Transverse colon (tissue), 4 donors: ENCODE measurements around the gene GALNT13. TPM values are rescaled to one million over a fixed set of nuclear protein-coding genes. Genes with fewer than 3 reads are reported as not detected.

Experiments used
- DNase-seq: peaks from one replicate; pipeline ENCODE4 v3.0.0-alpha.2; 2019
- H3K27ac ChIP-seq, 4 donors: fragments of 200-600 bp; sonication (generic); 2 replicates each; pipeline ENCODE4 v1.5.1; 2016 to 2018; ENCODE audit warnings: inconsistent platforms in 4 of 4
- H3K27me3 ChIP-seq: fragments of 200-600 bp; sonication (generic); 2 replicates; pipeline ENCODE4 v1.5.1; 2017; ENCODE audit warnings: inconsistent platforms
- H3K36me3 ChIP-seq, 4 donors: fragments of 200-600 bp; sonication (generic); 2 replicates each; pipeline ENCODE4 v1.5.1; 2017 to 2019; ENCODE audit warnings: inconsistent platforms in 4 of 4
- H3K4me1 ChIP-seq, 4 donors: fragments of 200-600 bp; sonication (generic); 2 replicates each; pipeline ENCODE4 v1.5.1; 2017 to 2020; ENCODE audit warnings: inconsistent platforms in 4 of 4
- H3K4me3 ChIP-seq, 4 donors: fragments of 200-600 bp; sonication (generic); 1 replicate in 1 of 4; 2 replicates in 3 of 4; pipeline versions ENCODE4 v1.5.1 to v1.6.1; 2017 to 2019; ENCODE audit warnings: inconsistent platforms in 4 of 4
- H3K9me3 ChIP-seq, 2 donors: fragments of 200-600 bp; sonication (generic); 2 replicates each; pipeline ENCODE4 v1.5.1; 2017 to 2019; ENCODE audit warnings: inconsistent platforms in 2 of 2
- CTCF ChIP-seq, 5 experiments: fragments of 200-600 bp in 3 of 5; fragments of 450-650 bp in 2 of 5; sonication (generic) in 3 of 5; IDR thresholded peaks; 1 replicate in 2 of 5; 2 replicates in 3 of 5; pipeline ENCODE4 v1.5.1; 2016 to 2017; ENCODE audit warnings: antibody characterized with exemption in 5 of 5, inconsistent platforms in 3 of 5, mild to moderate bottlenecking in 2 of 5, moderate library complexity in 1 of 5
- EP300 ChIP-seq: sonication (generic); formaldehyde crosslinking; IDR thresholded peaks from one replicate; pipeline ENCODE4 v1.6.1; 2017; ENCODE audit warnings: antibody characterized with exemption, low read depth
- POLR2A ChIP-seq: fragments of 450-650 bp; IDR thresholded peaks from one replicate; pipeline ENCODE4 v1.6.1; 2016; ENCODE audit warnings: antibody characterized with exemption, mild to moderate bottlenecking, moderate library complexity
- POLR2AphosphoS5 ChIP-seq, 3 donors: sonication (generic); formaldehyde crosslinking; IDR thresholded peaks; one replicate each; pipeline ENCODE4 v1.6.1; 2016; ENCODE audit warnings: antibody characterized with exemption in 3 of 3
- WGBS, 2 donors: methylation state at CpG; one replicate each; pipeline ENCODE4 v1.1.5; 2018; ENCODE audit warnings: low coverage in 1 of 2; 5-methylcytosine and 5-hydroxymethylcytosine counted together
- in situ Hi-C, 4 donors: fragments of 200-750 bp; cut with MboI; loops; one replicate each; pipeline versions ENCODE4 v1.15.0 to v1.15.1; 2017; ENCODE audit warnings: low sequenced_read_pairs in 3 of 4, low pct_ligation_motif_present in 1 of 4, low pct_unique_long_range_greater_than_20kb in 1 of 4
- intact Hi-C: fragments of 100-400 bp; cut with DNase I; formaldehyde crosslinking; loops from one replicate; pipeline ENCODE4 v1.15.1; 2023; ENCODE audit warnings: low total_unique reads
- total RNA-seq, 4 donors: library from RNA; depleted of rRNA; stranded (reverse); fragments of >200 nt; gene quantifications; one replicate each; pipeline ENCODE4 v1.1.0, GENCODE V29; 2016

Gene GALNT13
- total RNA-seq, 4 donors from 2014 or later: 0.41 to 0.95 TPM; not detected in 2

- WGBS, 2 donors: 61 to 67% methylated on average over 3 of the region's 3 CpGs
- in situ Hi-C loops: no loop called here
Measured at GRCh38 chr2:153939124-153939796, 67.5 kb downstream of the GALNT13 start.

GRCh38 chr2:153940511-153940910, 68.8 kb downstream of the GALNT13 start:
- Histone ChIP-seq H3K9me3 (no peaks in the 10 kb centered on the region), H3K27ac (no peak overlapping the region), H3K36me3 (no peaks in the 10 kb centered on the region), H3K4me3 (no peak overlapping the region), H3K27me3 (no peaks in the 10 kb centered on the region), H3K4me1 (no peaks in the 10 kb centered on the region)
- no peak for TF ChIP-seq EP300
- no peak for TF ChIP-seq POLR2A
- no peak for TF ChIP-seq CTCF (IDR thresholded peaks at IDR 0.05)
- TF ChIP-seq POLR2AphosphoS5 (IDR thresholded peaks at IDR 0.05): no peak
- 54 to 66% methylated on average over 2 to 3 of the region's 3 CpGs for WGBS, 2 donors
- no peak for DNase-seq
- in situ Hi-C loops: no loop called here
- intact Hi-C loops: no loop called here

More at GRCh38 chr2:153939124-153939796, 67.5 kb downstream of the GALNT13 start:
- intact Hi-C loops: no loop called here
- DNase-seq: no peak
- Histone ChIP-seq H3K27me3 (no peaks in the 10 kb centered on the region), H3K9me3 (no peaks in the 10 kb centered on the region), H3K27ac (no peak overlapping the region), H3K4me3 (no peak overlapping the region), H3K36me3 (no peaks in the 10 kb centered on the region), H3K4me1 (no peaks in the 10 kb centered on the region)
- TF ChIP-seq POLR2AphosphoS5 (IDR thresholded peaks at IDR 0.05) (no peak), CTCF (IDR thresholded peaks at IDR 0.05) (no peak), POLR2A (no peak), EP300 (no peak)

- intact Hi-C loops: loop anchor here (5.0 kb wide), 1 partner anchor 1657 kb away; no protein-coding TSS in a partner anchor
- H3K36me3 ChIP-seq: no peaks in the 10 kb centered on the region
- H3K27me3 ChIP-seq: no peaks in the 10 kb centered on the region
- in situ Hi-C loops: no loop called here
- no peak overlapping the region for H3K27ac ChIP-seq
- no peaks in the 10 kb centered on the region for H3K4me1 ChIP-seq
- H3K4me3 ChIP-seq: no peak overlapping the region
- TF ChIP-seq CTCF (IDR thresholded peaks at IDR 0.05) (no peak), POLR2A (no peak), EP300 (no peak), POLR2AphosphoS5 (IDR thresholded peaks at IDR 0.05) (no peak)
- 77 to 84% methylated on average over 8 of the region's 8 CpGs for WGBS, 2 donors
- no peak for DNase-seq
- H3K9me3 ChIP-seq: no peaks in the 10 kb centered on the region
Measured at GRCh38 chr2:153944800-153945199, 73.1 kb downstream of the GALNT13 start.

- no peak overlapping the region for H3K27ac ChIP-seq
- no peaks in the 10 kb centered on the region for H3K27me3 ChIP-seq
- intact Hi-C loops (loop anchor here (5.0 kb wide), 1 partner anchor 1659 kb away; no protein-coding TSS in a partner anchor), in situ Hi-C loops (no loop called here)
- TF ChIP-seq POLR2AphosphoS5 (IDR thresholded peaks at IDR 0.05) (no peak), CTCF (IDR thresholded peaks at IDR 0.05) (no peak), POLR2A (no peak), EP300 (no peak)
- no peaks in the 10 kb centered on the region for H3K4me1 ChIP-seq
- DNase-seq: no peak
- no peaks in the 10 kb centered on the region for H3K36me3 ChIP-seq
- no peaks in the 10 kb centered on the region for H3K9me3 ChIP-seq
- no peak overlapping the region for H3K4me3 ChIP-seq
Measured at GRCh38 chr2:153946036-153946435, 74.3 kb downstream of the GALNT13 start.
